C4-2B (cell line): ENCODE measurements around the gene FGF10.

Experiments
- CTCF ChIP-seq: fragments of 450-650 bp; conservative IDR thresholded peaks from 2 replicates; pipeline ENCODE4 v1.5.1; 2017; ENCODE audit warnings: mild to moderate bottlenecking
- ZFX ChIP-seq: fragments of 450-650 bp; IDR thresholded peaks from 2 replicates; pipeline ENCODE4 v1.6.1; 2017

GRCh38 chr5:44257653-44258365, 131.4 kb downstream of the FGF10 start:
- TF ChIP-seq CTCF: no peak
- no peak for TF ChIP-seq ZFX
